OCI-LY7 (cell line): ENCODE results near the gene PHACTR1. TPM values are rescaled to one million over a fixed set of nuclear protein-coding genes. Genes with fewer than 3 reads are reported as not detected.

ENCODE experiments used
- BruUV-seq: library from RNA; stranded (reverse); fragments of 400-500 nt; replicated peaks from 2 replicates; lab custom pipeline; 2021; lab: Mats Ljungman, UMichigan
- CTCF ChIA-PET: fragments of 300-600 bp; sonication (Branson Sonifier 250); formaldehyde crosslinking; loops from one replicate; lab custom pipeline; 2022; ENCODE audit warnings: antibody characterized with exemption; ENCODE audit not compliant: unreplicated experiment; lab: Charles Lee
- POLR2A ChIA-PET: fragments of 300-600 bp; sonication (Branson Sonifier 250); formaldehyde crosslinking; loops from one replicate; lab custom pipeline; 2022; ENCODE audit warnings: antibody characterized with exemption; lab: Charles Lee
- DNase-seq: peaks from one replicate; pipeline ENCODE4 v3.0.0-alpha.2; 2015; ENCODE audit warnings: low spot score
- H2AFZ ChIP-seq: fragments of 200-600 bp; sonication (generic), shearing (Covaris generic); 2 replicates; pipeline ENCODE4 v1.6.1; 2014; ENCODE audit warnings: mild to moderate bottlenecking, antibody characterized with exemption, low read length, moderate library complexity
- H3K27ac ChIP-seq: fragments of 200-600 bp; sonication (generic); 2 replicates; pipeline ENCODE4 v1.5.1; 2014; ENCODE audit warnings: mixed run types, low read depth, mild to moderate bottlenecking, moderate library complexity, low read length, inconsistent platforms; ENCODE audit not compliant: poor library complexity, severe bottlenecking
- H3K36me3 ChIP-seq: fragments of 200-600 bp; sonication (generic); 2 replicates; pipeline ENCODE4 v1.6.1; 2014; ENCODE audit warnings: mild to moderate bottlenecking, antibody characterized with exemption, low read length, moderate library complexity, mixed read lengths; ENCODE audit not compliant: insufficient read depth
- H3K4me1 ChIP-seq: fragments of 200-600 bp; sonication (generic); 2 replicates; pipeline ENCODE4 v1.5.1; 2014; ENCODE audit warnings: mild to moderate bottlenecking, low read length; ENCODE audit not compliant: insufficient read depth, poor library complexity, severe bottlenecking
- H3K4me2 ChIP-seq: fragments of 200-600 bp; sonication (generic); 2 replicates; pipeline ENCODE4 v1.6.1; 2014; ENCODE audit warnings: mild to moderate bottlenecking, low read length
- H3K4me3 ChIP-seq: fragments of 200-600 bp; sonication (generic); 2 replicates; pipeline ENCODE4 v1.5.1; 2014; ENCODE audit warnings: mild to moderate bottlenecking, low read depth, low read length; ENCODE audit not compliant: poor library complexity, severe bottlenecking
- H3K79me2 ChIP-seq: fragments of 200-600 bp; sonication (generic); 2 replicates; pipeline ENCODE4 v1.6.1; 2016; ENCODE audit warnings: low read depth, mild to moderate bottlenecking, low read length, moderate library complexity, mixed read lengths; ENCODE audit not compliant: insufficient read depth
- H3K9me2 ChIP-seq: fragments of 200-600 bp; sonication (generic); 2 replicates; pipeline ENCODE4 v1.6.1; 2016; ENCODE audit warnings: mild to moderate bottlenecking, low read length, mixed read lengths; ENCODE audit not compliant: insufficient read depth
- H3K9me3 ChIP-seq: fragments of 200-600 bp; sonication (generic); 2 replicates; pipeline ENCODE4 v1.6.1; 2014; ENCODE audit warnings: mild to moderate bottlenecking, mixed run types, low read length, mixed read lengths
- H4K20me1 ChIP-seq: fragments of 200-600 bp; sonication (generic); 2 replicates; pipeline ENCODE4 v1.6.1; 2014; ENCODE audit warnings: mild to moderate bottlenecking, antibody characterized with exemption, low read length, moderate library complexity, mixed read lengths; ENCODE audit not compliant: insufficient read depth
- EZH2phosphoT487 ChIP-seq: fragments of 200-600 bp; sonication (generic); IDR thresholded peaks from 2 replicates; pipeline ENCODE4 v1.6.1; 2018; ENCODE audit warnings: low read depth, borderline replicate concordance, mild to moderate bottlenecking, mixed run types, antibody characterized with exemption, low read length, moderate library complexity, mixed read lengths
- intact Hi-C: fragments of 100-400 bp; cut with micrococcal nuclease; formaldehyde crosslinking; loops from one replicate; pipeline ENCODE4 v1.10.0; 2022; ENCODE audit not compliant: unreplicated experiment
- total RNA-seq, 2 experiments: library from RNA; depleted of rRNA in 1 of 2; stranded (reverse); fragments of >200 nt in 1 of 2; shearing (Covaris generic) in 1 of 2; gene quantifications; 2 replicates each; pipeline ENCODE4 v1.2.3, GENCODE V29; 2014 to 2022
- TF ChIP-seq, protein P1 (sequence below): fragments of 200-600 bp; sonication (generic); conservative IDR thresholded peaks from 2 replicates; pipeline ENCODE4 v1.5.1; 2014; ENCODE audit warnings: mild to moderate bottlenecking, antibody characterized with exemption, low read length, moderate library complexity, mixed read lengths

The PHACTR1 gene
- total RNA-seq, 2 experiments from 2014 or later: 25.1 to 46.6 TPM

DNA sequence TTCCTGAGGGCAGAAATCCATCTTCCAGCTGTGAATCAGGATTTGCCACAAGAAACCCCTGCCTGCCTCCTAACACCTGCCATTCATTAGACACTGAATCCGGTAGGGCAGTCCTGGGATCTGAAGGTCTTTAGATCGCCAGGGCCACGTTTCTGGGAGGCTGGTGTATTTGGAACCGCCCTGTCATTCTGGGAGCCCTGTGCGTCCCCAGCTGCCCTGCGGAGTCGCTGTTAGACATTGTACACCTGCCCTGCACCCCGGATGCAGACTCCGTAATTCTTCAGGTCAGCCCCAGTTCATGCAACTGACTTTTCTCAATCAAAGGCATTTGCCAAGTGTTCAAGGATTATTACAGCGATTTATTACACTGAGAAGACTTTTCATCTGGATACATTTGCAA lies 418.6 kb downstream of the PHACTR1 start:
- ChIA-PET POLR2A (no interaction called here), CTCF (no interaction called here)
- Histone ChIP-seq H3K27ac (no peak overlapping the region), H3K9me2 (no peaks in the 10 kb centered on the region), H3K36me3 (no peaks in the 10 kb centered on the region), H2AFZ (no peak overlapping the region), H3K4me2 (no peak overlapping the region), H3K9me3 (no peaks in the 10 kb centered on the region), H3K79me2 (no peaks in the 10 kb centered on the region), H3K4me3 (no peak overlapping the region), H3K4me1 (no peaks in the 10 kb centered on the region), H4K20me1 (no peaks in the 10 kb centered on the region)
- DNase-seq: no peak
- intact Hi-C loops: no loop called here
- BruUV-seq: no TSS peak
- no peak for TF ChIP-seq EZH2phosphoT487
- TF ChIP-seq, protein P1, sequence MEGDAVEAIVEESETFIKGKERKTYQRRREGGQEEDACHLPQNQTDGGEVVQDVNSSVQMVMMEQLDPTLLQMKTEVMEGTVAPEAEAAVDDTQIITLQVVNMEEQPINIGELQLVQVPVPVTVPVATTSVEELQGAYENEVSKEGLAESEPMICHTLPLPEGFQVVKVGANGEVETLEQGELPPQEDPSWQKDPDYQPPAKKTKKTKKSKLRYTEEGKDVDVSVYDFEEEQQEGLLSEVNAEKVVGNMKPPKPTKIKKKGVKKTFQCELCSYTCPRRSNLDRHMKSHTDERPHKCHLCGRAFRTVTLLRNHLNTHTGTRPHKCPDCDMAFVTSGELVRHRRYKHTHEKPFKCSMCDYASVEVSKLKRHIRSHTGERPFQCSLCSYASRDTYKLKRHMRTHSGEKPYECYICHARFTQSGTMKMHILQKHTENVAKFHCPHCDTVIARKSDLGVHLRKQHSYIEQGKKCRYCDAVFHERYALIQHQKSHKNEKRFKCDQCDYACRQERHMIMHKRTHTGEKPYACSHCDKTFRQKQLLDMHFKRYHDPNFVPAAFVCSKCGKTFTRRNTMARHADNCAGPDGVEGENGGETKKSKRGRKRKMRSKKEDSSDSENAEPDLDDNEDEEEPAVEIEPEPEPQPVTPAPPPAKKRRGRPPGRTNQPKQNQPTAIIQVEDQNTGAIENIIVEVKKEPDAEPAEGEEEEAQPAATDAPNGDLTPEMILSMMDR: no peak

DNA sequence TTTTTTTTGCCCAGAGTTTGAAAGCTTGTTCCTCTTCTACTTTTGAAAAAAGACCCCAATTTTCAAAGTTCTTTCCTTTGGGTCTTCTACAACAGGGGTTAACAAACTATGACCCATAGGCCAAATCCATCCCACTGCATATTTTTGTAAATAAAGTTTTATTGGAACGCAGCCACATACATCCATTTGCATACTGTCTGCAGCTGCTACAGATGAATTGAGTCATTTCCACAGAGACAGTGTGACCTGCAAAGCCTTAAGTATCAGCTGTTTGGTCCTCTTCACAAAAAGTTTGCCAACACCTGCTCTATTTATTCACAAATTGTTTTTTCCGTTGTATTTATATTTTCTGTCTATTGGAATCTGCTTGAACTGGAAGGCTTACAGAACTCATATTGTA lies 422.6 kb downstream of the PHACTR1 start:
- TF ChIP-seq, protein P1: no peak
- no peak for TF ChIP-seq EZH2phosphoT487
- ChIA-PET CTCF (no interaction called here), POLR2A (interaction anchor here (0.6 to 1.1 kb wide), 6 partner anchors 12 to 1546 kb away, joined by 3 to 5 read pairs (median 3); no protein-coding TSS in a partner anchor)
- Histone ChIP-seq H3K36me3 (no peaks in the 10 kb centered on the region), H3K4me2 (no peak overlapping the region), H3K4me1 (no peaks in the 10 kb centered on the region), H3K9me2 (no peaks in the 10 kb centered on the region), H3K79me2 (no peaks in the 10 kb centered on the region), H4K20me1 (no peaks in the 10 kb centered on the region), H2AFZ (no peak overlapping the region), H3K27ac (no peak overlapping the region), H3K9me3 (no peaks in the 10 kb centered on the region), H3K4me3 (no peak overlapping the region)
- DNase-seq: no peak
- intact Hi-C loops: no loop called here
- BruUV-seq: no TSS peak

DNA sequence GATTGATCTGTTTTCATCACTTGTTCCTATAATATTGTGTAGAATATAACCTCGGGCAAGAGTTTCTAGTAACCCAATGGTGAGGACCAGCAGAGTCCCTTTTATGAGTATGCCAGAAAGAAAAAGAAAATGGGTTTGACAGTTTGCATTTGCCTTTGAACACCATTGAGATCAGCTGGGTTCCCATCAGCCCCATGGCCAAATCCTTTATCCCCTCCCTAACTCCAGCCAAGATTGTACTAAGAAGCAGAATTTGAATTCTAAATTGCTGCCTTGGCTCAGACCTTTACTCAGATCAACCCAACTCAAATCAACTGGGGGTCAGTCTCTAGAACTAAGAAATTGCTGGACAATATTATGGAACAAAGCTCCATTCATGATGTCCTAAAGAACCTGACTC lies 424.4 kb downstream of the PHACTR1 start:
- Histone ChIP-seq H3K79me2 (no peaks in the 10 kb centered on the region), H3K36me3 (no peaks in the 10 kb centered on the region), H3K9me3 (no peaks in the 10 kb centered on the region), H3K4me2 (no peak overlapping the region), H3K4me1 (no peaks in the 10 kb centered on the region), H3K4me3 (no peak overlapping the region), H4K20me1 (no peaks in the 10 kb centered on the region), H3K9me2 (no peaks in the 10 kb centered on the region), H2AFZ (no peak overlapping the region), H3K27ac (no peak overlapping the region)
- no peak for DNase-seq
- intact Hi-C loops: loop anchor here (5.0 kb wide), 1 partner anchor 871 kb away; no protein-coding TSS in a partner anchor
- no TSS peak for BruUV-seq
- no peak for TF ChIP-seq EZH2phosphoT487
- TF ChIP-seq, protein P1: no peak
- ChIA-PET POLR2A (interaction anchor here (1.0 kb wide), 1 partner anchor 294 kb away, joined by 3 read pairs; no protein-coding TSS in a partner anchor), CTCF (no interaction called here)
